COLO668 (cell line): Measurements from ENCODE around the gene SLFN13.
"Not testable (repeated sequence)": the region's sequence is repeated elsewhere in the genome, so short reads cannot be mapped to it uniquely, and the experiment has no call there.

ENCODE experiments used
- DNase-seq: peaks from one replicate; lab custom pipeline; 2025; ENCODE audit not compliant: unreplicated experiment; lab: John Stamatoyannopoulos, UW

Gene SLFN13, protein sequence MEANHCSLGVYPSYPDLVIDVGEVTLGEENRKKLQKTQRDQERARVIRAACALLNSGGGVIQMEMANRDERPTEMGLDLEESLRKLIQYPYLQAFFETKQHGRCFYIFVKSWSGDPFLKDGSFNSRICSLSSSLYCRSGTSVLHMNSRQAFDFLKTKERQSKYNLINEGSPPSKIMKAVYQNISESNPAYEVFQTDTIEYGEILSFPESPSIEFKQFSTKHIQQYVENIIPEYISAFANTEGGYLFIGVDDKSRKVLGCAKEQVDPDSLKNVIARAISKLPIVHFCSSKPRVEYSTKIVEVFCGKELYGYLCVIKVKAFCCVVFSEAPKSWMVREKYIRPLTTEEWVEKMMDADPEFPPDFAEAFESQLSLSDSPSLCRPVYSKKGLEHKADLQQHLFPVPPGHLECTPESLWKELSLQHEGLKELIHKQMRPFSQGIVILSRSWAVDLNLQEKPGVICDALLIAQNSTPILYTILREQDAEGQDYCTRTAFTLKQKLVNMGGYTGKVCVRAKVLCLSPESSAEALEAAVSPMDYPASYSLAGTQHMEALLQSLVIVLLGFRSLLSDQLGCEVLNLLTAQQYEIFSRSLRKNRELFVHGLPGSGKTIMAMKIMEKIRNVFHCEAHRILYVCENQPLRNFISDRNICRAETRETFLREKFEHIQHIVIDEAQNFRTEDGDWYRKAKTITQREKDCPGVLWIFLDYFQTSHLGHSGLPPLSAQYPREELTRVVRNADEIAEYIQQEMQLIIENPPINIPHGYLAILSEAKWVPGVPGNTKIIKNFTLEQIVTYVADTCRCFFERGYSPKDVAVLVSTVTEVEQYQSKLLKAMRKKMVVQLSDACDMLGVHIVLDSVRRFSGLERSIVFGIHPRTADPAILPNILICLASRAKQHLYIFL

DNA sequence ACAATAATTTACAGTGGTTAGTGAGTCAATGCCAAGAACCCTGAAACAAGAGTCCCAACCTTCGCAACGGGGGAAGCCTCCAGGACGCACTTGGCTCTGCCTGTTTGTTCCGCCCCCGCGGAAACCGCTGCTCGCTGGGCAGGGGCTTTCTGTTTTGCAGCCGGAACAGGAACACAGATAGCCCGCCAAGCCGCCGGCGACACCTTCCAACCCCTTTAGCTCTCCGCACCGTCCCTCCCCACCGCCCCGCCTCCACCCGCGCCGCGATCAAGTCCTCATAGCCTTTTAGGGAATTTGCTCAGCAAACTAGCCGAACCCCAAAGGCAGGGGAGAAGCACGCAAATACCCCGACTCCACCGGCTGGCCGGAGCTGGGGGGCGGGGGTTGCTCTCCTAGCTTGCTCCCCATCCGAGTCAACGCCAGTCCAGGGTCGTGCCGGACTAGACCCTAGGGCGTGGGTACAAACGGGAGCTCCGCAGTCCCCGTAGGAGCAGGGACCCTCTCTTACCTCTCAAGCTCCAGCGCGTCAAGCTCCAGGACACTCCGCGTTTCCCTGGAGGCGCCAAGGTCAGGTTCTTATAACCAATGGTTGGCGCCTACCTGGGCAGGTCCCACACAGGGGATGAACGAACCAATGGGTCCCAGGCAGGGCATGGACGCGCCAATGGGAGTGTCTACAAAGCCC is at the start of gene SLFN13:
Gene SLFN13 (minus strand): TSS at position 553 of the 685 bp plus-strand sequence. CDS start 3,086 bp downstream, outside the sequence.
- peak; percentile 48 for DNase-seq

GRCh38 chr17:35496451-35497290 is 48.1 kb upstream of the SLFN13 start:
- no peak for DNase-seq

GRCh38 chr17:35493040-35493439 is 44.5 kb upstream of the SLFN13 start:
- DNase-seq: no peak

DNA sequence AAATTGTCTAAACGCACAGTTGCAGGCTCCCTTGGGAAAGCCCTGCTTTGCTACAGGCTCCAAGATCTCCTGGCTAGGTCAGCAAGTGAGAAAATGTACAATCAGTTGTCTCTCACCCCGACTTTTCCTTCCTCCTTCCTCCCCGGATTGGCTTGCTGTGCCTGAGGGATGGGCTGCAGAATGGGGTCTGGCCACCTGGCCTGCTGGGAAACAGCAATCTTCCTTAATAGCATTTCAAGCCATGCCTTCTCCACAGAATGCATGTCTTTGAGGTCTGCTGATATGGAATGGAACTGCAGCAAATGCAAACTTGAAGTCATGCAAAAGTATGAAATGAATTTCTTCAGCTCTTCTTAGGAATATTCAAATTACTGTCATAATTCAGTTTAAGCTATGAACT is 42.9 kb upstream of the SLFN13 start:
- no peak for DNase-seq

DNA sequence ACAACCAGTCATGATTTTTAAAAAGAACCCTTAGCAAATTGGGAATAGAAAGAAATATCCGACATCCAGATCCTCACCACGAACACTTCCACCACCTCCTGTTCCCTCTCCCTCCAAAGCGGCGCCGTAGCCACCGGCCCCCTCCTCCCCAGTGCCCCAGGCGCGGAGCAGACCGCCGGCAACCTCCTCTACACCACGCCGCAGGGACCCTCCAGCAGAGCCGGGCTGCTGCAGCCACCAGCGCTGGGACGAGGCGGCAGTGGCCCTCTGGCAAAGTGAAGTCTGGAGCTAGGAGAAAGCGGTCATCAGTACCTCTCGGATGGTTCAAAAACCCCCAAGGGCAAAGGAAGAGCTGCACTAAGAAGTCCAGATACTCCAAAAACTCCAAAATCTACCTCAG is 41.4 kb upstream of the SLFN13 start:
- no peak for DNase-seq

DNA sequence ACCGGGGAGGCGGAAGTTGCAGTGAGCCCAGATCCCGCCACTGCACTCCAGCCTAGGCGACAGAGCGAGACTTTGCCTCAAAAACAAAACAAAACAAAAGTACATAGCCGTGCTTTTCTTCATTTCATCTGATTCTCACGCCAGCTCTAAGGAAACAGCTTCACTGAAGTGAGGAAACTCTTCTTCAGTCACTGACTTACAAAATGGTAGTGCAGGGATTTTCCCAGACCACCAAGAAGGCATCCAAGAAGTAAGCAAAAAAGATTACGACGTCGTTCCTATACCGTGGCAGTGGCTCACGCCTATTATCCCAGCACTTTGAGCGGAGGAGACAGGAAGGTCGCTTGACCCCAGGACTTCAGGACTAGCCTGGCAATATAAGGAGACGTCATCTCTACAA is 40.4 kb upstream of the SLFN13 start:
- DNase-seq: no peak

GRCh38 chr17:35486920-35487732 is 38.6 kb upstream of the SLFN13 start:
- DNase-seq: no peak

DNA sequence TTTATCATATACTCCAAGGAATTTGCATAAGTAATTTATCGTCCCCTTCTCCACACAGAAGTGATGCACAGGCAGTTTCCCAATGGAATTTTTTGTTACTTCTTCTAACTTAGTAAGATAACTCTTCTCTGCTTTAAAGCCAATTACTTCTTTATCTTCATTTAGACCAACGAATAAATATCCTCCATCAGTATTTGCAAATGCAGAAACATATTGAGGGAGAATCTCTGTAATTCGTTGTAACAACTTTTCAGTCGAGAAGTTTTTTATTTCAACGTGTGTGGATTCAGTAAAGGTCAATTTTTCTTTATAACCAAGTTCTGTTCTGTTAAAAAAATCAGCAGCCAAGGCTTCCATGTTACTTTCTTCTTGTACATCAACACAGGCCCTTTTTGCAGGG is 30.7 kb upstream of the SLFN13 start:
- DNase-seq: no peak

GRCh38 chr17:35477248-35477647 is 28.7 kb upstream of the SLFN13 start:
- DNase-seq: no peak

- DNase-seq: no peak
These were observed 27.8 kb upstream of the SLFN13 start for GRCh38 chr17:35476283-35476820.

- no peak for DNase-seq
These were observed 19.9 kb upstream of the SLFN13 start for GRCh38 chr17:35468475-35468874.

- no peak for DNase-seq
These were observed 19.3 kb upstream of the SLFN13 start for GRCh38 chr17:35467824-35468223.

DNA sequence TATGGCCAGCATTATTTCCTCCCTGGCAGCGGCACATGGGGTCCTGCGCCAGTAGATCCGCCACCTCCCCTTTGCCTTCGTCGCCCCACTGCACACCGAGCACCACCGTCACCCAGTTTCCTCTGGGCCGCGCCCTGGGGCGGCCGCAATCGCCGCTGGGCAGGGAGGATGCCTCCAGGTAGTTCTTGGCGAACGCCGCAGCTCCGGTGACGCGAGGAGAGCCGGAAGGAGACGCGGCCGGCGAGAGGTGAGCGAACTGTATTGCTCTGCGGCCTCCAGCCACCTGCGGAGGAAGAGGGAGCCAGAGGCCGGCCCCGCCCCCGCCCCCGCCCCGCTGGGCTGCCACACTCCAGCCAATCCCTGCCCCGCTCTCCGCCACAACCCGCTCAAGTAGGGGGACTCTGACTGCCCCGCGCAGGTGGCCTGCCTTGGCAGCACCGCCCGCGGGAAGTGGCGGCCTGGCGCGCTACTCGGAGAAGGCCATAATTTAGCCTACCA is 11.8 kb upstream of the SLFN13 start:
- no peak for DNase-seq

GRCh38 chr17:35454035-35454434 is 5.5 kb upstream of the SLFN13 start:
- DNase-seq: not testable (repeated sequence)

DNA sequence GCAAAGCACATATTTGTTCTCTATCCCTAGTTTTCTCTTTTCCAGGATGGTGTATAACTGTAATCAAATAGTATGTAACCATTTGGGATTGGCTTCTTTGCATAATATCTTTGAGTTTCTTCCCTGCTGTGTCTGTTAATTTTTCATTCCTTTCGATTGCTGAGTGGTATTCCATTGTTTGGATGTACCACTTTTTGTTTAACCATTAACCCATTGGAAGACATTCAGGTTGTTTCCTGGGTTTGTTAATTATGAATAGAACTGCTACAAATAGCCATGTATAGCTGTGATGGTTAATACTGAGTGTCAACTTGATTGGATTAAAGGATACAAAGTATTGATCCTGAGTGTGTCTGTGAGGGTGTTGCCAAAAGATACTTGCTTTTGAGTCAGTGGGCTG is 4.6 kb upstream of the SLFN13 start:
- DNase-seq: no peak

- DNase-seq: no peak
These were observed 885 bp upstream of the SLFN13 start for GRCh38 chr17:35449371-35449931.

DNA sequence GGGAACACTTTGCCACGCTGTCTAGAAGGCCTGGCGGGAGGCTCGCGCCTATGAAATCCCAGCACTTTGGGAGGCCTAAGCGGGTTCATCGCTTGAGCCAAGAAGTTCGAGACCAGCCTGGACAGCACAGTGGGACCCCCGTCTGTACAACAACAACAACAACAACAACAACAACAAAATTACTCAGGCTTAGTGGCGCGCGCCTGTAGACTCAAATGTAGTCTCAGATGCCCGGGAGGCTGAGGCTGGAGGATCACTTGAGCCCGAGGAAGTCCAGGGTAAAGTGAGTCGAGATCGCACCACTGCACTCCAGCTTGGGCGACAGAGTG is 297 bp upstream of the SLFN13 start:
- no peak for DNase-seq

DNA sequence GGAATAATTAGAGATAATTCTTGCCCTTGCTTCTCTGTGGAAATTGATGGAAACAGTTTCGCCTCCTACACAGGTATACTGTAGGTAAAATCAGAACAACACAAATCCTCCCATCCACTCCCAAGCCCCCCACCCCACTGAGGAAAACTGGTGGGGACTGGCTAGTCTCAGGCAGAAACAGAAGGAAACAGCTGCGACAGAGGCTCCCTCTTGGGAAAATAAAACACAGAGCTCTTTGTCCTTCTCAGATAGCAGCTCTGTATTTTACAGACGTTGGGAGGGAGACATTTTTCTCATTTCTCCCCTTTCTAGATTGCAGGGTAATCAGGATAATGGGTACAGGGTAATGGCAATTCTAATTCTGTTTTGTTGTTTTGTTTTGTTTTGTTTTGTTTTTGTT is 1.1 kb downstream of the SLFN13 start:
- no peak for DNase-seq

- DNase-seq: no peak
These were observed 10.1 kb downstream of the SLFN13 start for GRCh38 chr17:35438433-35438832.
